ENCODE results near the gene WTIP.
A peak's percentile ranks its signal among the peaks of the same experiment; 100 is the strongest.
"Not testable (repeated sequence)": the region's sequence is repeated elsewhere in the genome, so short reads cannot be mapped to it uniquely, and the experiment has no call there.

Gene WTIP

GRCh38 chr19:34480971-34481841 is at the start of gene WTIP:
TSS of gene WTIP (plus strand) at chr19:34481758. CDS start at chr19:34481975, 217 bp downstream.
- peak; percentile 92 for DNase-seq

DNA sequence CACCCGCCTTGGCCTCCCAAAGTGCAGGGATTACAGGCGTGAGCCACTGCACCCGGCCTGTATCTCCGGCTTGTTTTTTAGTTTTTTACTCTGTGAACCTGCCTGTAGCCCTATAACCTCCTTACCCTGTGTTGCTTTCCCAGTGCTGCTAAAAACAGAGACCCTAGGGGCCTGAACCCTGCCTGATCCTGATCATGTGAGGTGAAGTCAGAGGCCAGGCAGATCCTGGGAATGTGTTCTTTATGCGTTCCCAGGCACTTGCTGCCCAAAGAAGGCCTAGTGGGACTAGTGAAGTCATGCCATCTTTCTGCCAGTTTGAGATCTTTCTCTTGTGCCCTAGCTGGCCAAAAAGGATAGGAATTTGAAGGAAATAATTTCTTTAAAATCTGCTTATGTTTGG is 48.8 kb upstream of the WTIP start:
- no peak for DNase-seq

- no peak for DNase-seq
Observed at GRCh38 chr19:34436716-34437115, 44.8 kb upstream of the WTIP start.

GRCh38 chr19:34448191-34448590 is 33.4 kb upstream of the WTIP start:
- DNase-seq, result no peak

- no peak for DNase-seq
Observed at GRCh38 chr19:34452723-34453122, 28.8 kb upstream of the WTIP start.

DNA sequence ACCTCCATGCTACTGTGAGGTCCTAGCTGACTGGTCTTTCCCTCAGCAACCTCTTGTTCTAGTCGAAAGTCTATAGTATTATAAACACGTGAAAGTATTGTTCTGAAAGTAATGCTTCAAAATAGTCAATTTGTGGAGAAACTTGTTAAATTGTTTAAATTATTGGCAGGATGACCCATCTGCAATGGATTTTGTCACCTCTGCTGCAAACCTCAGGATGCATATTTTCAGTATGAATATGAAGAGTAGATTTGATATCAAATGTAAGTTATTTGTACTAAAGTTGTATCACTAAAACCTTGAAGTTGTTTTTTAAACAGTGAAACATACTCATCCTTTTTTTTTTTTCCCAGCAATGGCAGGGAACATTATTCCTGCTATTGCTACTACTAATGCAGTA is 27.5 kb upstream of the WTIP start:
- no peak for DNase-seq

DNA sequence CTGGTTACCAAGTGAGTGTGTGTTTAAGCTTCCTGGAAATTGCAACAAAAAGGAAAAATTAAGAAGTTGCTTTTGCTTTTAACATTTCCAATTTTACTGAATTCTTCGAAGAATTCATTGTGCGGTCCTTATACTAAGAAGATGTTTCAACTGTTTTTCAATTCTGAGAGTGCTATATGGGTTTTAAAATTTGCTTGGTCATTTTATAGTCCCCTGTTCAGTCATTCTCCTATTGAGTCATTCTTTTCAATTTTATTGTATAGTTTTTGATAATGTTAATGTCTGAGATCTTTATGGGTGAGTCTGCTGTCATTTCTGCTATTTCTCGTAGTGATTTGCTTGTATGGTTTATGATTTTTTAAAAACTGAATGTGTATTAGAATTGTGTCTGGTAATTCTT is 26.9 kb upstream of the WTIP start:
- DNase-seq, result no peak

- not testable (repeated sequence) for DNase-seq
Observed at GRCh38 chr19:34455783-34456480, 25.6 kb upstream of the WTIP start.

GRCh38 chr19:34457446-34457845 is 24.1 kb upstream of the WTIP start:
- no peak for DNase-seq

GRCh38 chr19:34458677-34459076 is 22.9 kb upstream of the WTIP start:
- no peak for DNase-seq

DNA sequence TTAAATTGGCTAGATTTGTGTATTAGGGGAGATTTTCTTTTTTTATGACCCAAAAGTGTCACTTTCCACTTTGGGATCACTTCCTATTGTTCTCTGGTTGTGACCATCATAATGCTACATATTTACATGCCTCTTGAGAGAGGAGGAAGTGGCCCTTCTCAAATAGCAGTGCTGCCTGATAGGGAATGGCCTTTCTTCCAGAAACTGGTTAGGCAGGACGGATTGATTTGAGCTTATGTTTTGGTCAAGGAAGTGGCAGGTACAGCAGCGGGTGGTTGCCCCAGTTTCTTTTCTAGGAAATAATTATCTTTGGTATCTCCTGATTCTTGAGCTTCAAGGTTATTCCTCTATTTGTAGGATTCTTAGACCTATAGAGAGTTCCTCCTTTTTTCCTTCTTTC is 21.9 kb upstream of the WTIP start:
- no peak for DNase-seq

GRCh38 chr19:34461375-34462100 is 20.0 kb upstream of the WTIP start:
- no peak for DNase-seq

DNA sequence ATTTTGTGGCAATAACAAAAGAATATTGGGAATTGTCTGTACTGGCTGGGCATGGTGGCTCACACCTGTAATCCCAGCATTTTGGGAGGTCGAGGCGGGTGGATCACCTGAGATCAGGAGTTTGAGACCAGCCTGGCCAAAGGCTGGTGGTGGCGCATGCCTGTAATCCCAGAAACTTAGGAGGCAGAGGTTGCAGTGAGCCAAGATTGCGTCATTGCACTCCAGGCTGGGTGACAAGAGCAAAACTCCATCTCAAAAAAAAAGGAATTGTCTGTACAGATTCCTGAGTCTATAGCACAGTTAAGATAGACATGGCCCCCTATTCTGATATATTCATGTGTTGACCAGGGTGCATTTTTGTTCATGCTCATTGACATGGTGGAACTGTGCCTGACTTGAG is 16.8 kb upstream of the WTIP start:
- DNase-seq, result not testable (repeated sequence)

DNA sequence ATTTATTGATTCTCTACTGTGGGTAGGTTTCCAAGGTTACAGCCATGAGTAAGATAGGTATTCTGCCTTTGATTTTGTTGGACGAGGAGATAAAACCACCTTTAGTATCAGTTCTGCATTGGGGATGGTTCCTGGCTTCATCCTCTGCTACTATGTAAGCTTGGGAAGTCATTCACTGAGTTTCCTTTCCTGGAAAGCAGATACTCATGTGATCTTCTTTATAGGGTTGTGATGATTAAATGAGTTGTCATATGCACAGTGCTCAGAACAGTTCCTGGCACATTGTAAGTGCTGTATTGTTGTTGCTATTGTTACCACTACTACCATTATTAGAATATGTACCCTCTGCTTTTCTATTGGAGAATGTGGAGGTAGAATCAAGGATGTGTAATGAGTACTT is 13.1 kb upstream of the WTIP start:
- DNase-seq, result no peak

- not testable (repeated sequence) for DNase-seq
Observed at GRCh38 chr19:34469026-34469425, 12.5 kb upstream of the WTIP start.

GRCh38 chr19:34471906-34472700 is 9.5 kb upstream of the WTIP start:
- DNase-seq, result no peak

GRCh38 chr19:34474233-34474989 is 7.1 kb upstream of the WTIP start:
- no peak for DNase-seq

- DNase-seq, result no peak
Observed at GRCh38 chr19:34475026-34475974, 6.3 kb upstream of the WTIP start.

DNA sequence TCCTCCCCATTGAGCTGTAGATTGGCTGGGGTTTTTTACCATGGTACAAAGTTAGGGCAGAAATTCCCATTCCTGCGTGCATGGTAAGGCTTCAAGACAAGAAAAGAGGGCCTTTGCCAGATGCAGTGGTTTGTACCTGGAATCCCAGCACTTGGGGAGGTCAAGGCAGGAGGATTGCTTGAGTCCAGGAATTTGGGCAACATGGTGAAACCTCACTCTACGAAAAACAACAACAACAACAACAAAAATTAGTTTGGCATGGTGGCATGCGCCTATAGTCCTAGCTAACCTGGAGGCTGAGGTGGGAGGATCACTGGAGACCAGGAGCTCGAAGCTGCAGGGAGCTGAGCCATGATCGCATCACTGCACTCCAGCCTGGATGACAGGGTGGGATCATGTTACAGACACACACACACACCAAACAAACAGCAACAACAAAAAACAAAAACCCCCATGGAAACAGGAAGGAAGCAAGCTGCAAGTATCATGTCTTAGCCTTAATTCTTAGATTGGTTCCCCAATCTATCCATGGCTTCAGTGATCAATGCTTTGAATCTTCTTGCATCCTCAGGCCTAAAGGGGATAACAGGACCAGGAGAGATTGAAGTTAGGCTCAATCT is 5.5 kb upstream of the WTIP start:
- DNase-seq, result no peak

- DNase-seq, result not testable (repeated sequence)
Observed at GRCh38 chr19:34478496-34478895, 3.1 kb upstream of the WTIP start.

Data from right hindlimb (tissue), 1 donor.